HEK293 (cell line): ENCODE results near the gene NAP1L1.
A peak's percentile ranks its signal among the peaks of the same experiment; 100 is the strongest.

Experiments used
- CTCF ChIA-PET: fragments of 350-600 bp; formaldehyde crosslinking; extraction: SDS; loops from one replicate; lab custom pipeline; 2021; ENCODE audit warnings: antibody characterized with exemption; lab: Yijun Ruan, JAX
- POLR2A ChIA-PET: fragments of 300-600 bp; formaldehyde crosslinking; extraction: SDS; loops from one replicate; lab custom pipeline; 2020; ENCODE audit warnings: antibody characterized with exemption, inconsistent platforms; lab: Yijun Ruan, JAX
- H3K27ac ChIP-seq: fragments of 200-500 bp; sonication (Bioruptor generic); 2 replicates; pipeline ENCODE4 v1.5.1; 2014; ENCODE audit warnings: low read depth, low read length, control low read depth, inconsistent platforms; ENCODE audit errors: extremely low read depth
- H3K36me3 ChIP-seq, 2 experiments: fragments of 200-500 bp in 1 of 2; sonication (Bioruptor generic) in 1 of 2; 1 replicate in 1 of 2; 2 replicates in 1 of 2; pipeline ENCODE4 v1.5.1; 2014 to 2017; ENCODE audit warnings: inconsistent platforms in 2 of 2, low read length in 2 of 2; ENCODE audit not compliant: control insufficient read depth in 2 of 2, insufficient read depth in 1 of 2
- H3K4me1 ChIP-seq: fragments of 200-500 bp; sonication (Bioruptor generic); 2 replicates; pipeline ENCODE4 v1.5.1; 2014; ENCODE audit warnings: mild to moderate bottlenecking, low read length, inconsistent platforms; ENCODE audit not compliant: control insufficient read depth, insufficient read depth
- H3K4me3 ChIP-seq: 2 replicates; pipeline ENCODE4 v1.5.1; 2011; ENCODE audit warnings: low read depth, mild to moderate bottlenecking, control low read depth, low read length, moderate library complexity
- H3K9me3 ChIP-seq: fragments of 200-500 bp; sonication (Bioruptor generic); 2 replicates; pipeline ENCODE4 v1.5.1; 2014; ENCODE audit warnings: low read depth, low read length, inconsistent platforms; ENCODE audit not compliant: control insufficient read depth, insufficient read depth
- HOXA7 ChIP-seq: sonication (generic); formaldehyde crosslinking; IDR thresholded peaks from 2 replicates; pipeline ENCODE4 v1.8.1; 2022; ENCODE audit warnings: missing genetic modification reagents, borderline replicate concordance
- SETDB1 ChIP-seq: IDR thresholded peaks from one replicate; pipeline ENCODE4 v1.6.1; 2017; ENCODE audit warnings: mild to moderate bottlenecking, low read length, moderate library complexity, mixed read lengths; ENCODE audit not compliant: insufficient read length
- ZBTB21 ChIP-seq: fragments of 450-650 bp; formaldehyde crosslinking; IDR thresholded peaks from 2 replicates; pipeline ENCODE4 v1.5.1; 2017; ENCODE audit warnings: missing biosample characterization, missing genetic modification characterization
- ZFP69B ChIP-seq: fragments of 450-650 bp; formaldehyde crosslinking; IDR thresholded peaks from 2 replicates; pipeline ENCODE4 v1.5.1; 2016; ENCODE audit warnings: missing biosample characterization, missing genetic modification characterization
- ZIC2 ChIP-seq: fragments of 450-650 bp; formaldehyde crosslinking; IDR thresholded peaks from 2 replicates; pipeline ENCODE4 v1.5.1; 2016; ENCODE audit warnings: missing biosample characterization, missing genetic modification characterization
- ZNF19 ChIP-seq: fragments of 450-650 bp; formaldehyde crosslinking; IDR thresholded peaks from 2 replicates; pipeline ENCODE4; 2016; ENCODE audit warnings: missing biosample characterization, missing genetic modification characterization, low read depth
- ZNF266 ChIP-seq: fragments of 450-650 bp; formaldehyde crosslinking; IDR thresholded peaks from 2 replicates; pipeline ENCODE4 v1.5.1; 2016; ENCODE audit warnings: missing biosample characterization, missing genetic modification characterization, low read depth
- ZNF311 ChIP-seq: fragments of 450-650 bp; formaldehyde crosslinking; IDR thresholded peaks from 2 replicates; pipeline ENCODE4 v1.5.1; 2017; ENCODE audit warnings: missing biosample characterization, missing genetic modification characterization, borderline replicate concordance
- ZNF366 ChIP-seq: fragments of 450-650 bp; formaldehyde crosslinking; conservative IDR thresholded peaks from 2 replicates; pipeline ENCODE4 v1.5.1; 2016; ENCODE audit warnings: missing biosample characterization, missing genetic modification characterization
- ZNF37A ChIP-seq: fragments of 450-650 bp; IDR thresholded peaks from 2 replicates; pipeline ENCODE4 v1.5.1; 2018; ENCODE audit warnings: missing biosample characterization, missing genetic modification characterization
- ZNF391 ChIP-seq: fragments of 450-650 bp; formaldehyde crosslinking; IDR thresholded peaks from 2 replicates; pipeline ENCODE4 v1.5.1; 2016; ENCODE audit warnings: low read depth, missing biosample characterization, missing genetic modification characterization, borderline replicate concordance
- ZNF518A ChIP-seq: fragments of 450-650 bp; formaldehyde crosslinking; conservative IDR thresholded peaks from 2 replicates; pipeline ENCODE4 v1.5.1; 2016; ENCODE audit warnings: low read depth, missing biosample characterization, missing genetic modification characterization
- ZNF623 ChIP-seq: fragments of 450-650 bp; formaldehyde crosslinking; IDR thresholded peaks from 2 replicates; pipeline ENCODE4 v1.5.1; 2016; ENCODE audit warnings: missing biosample characterization, missing genetic modification characterization
- ZNF654 ChIP-seq: fragments of 450-650 bp; formaldehyde crosslinking; IDR thresholded peaks from 2 replicates; pipeline ENCODE4 v1.5.1; 2016; ENCODE audit warnings: low read depth, missing biosample characterization, missing genetic modification characterization
- ZNF791 ChIP-seq: fragments of 450-650 bp; formaldehyde crosslinking; IDR thresholded peaks from 2 replicates; pipeline ENCODE4 v1.5.1; 2016; ENCODE audit warnings: missing biosample characterization, missing genetic modification characterization
- TF ChIP-seq, protein P1 (sequence below): fragments of 450-650 bp; formaldehyde crosslinking; IDR thresholded peaks from 2 replicates; pipeline ENCODE4 v1.5.1; 2016; ENCODE audit warnings: missing biosample characterization, missing genetic modification characterization
- TF ChIP-seq, protein P2 (sequence below): fragments of 450-650 bp; formaldehyde crosslinking; IDR thresholded peaks from 2 replicates; pipeline ENCODE4 v1.5.1; 2016; ENCODE audit warnings: missing biosample characterization, missing genetic modification characterization

Gene NAP1L1

GRCh38 chr12:76113800-76114757, 29.6 kb upstream of the NAP1L1 start:
- no peak for TF ChIP-seq ZNF19 (tag by site-specific recombination)
- no peak for TF ChIP-seq ZNF311
- TF ChIP-seq ZNF37A (tag by site-specific recombination) = no peak
- TF ChIP-seq ZNF391 (tag by site-specific recombination) = no peak
- TF ChIP-seq ZNF654 (tag by site-specific recombination) = no peak
- TF ChIP-seq ZNF791 (tag by site-specific recombination) = no peak
- TF ChIP-seq SETDB1 = no peak
- TF ChIP-seq, protein P1, sequence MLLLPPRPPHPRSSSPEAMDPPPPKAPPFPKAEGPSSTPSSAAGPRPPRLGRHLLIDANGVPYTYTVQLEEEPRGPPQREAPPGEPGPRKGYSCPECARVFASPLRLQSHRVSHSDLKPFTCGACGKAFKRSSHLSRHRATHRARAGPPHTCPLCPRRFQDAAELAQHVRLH (tag by site-specific recombination) = no peak
- TF ChIP-seq ZNF623 (tag by site-specific recombination) = no peak
- no peak for TF ChIP-seq ZFP69B (tag by site-specific recombination)
- no peak for TF ChIP-seq HOXA7 (CRISPR knock-in tag)
- no peak for TF ChIP-seq ZNF266 (tag by site-specific recombination)
- TF ChIP-seq ZBTB21 (tag by site-specific recombination) = no peak
- no peak for TF ChIP-seq ZIC2 (tag by site-specific recombination)
- no peak for TF ChIP-seq ZNF518A (tag by site-specific recombination)
- TF ChIP-seq, all 188 proteins: peak for 0
- H3K9me3 ChIP-seq = no peaks in the 10 kb centered on the region
- H3K36me3 ChIP-seq = no peaks in the 10 kb centered on the region
- no peaks in the 10 kb centered on the region for H3K4me1 ChIP-seq
- POLR2A ChIA-PET = no interaction called here
- H3K4me3 ChIP-seq = no peak overlapping the region
- no peak overlapping the region for H3K27ac ChIP-seq
- CTCF ChIA-PET = no interaction called here

GRCh38 chr12:76111209-76111749, 26.8 kb upstream of the NAP1L1 start:
- CTCF ChIA-PET = no interaction called here
- TF ChIP-seq, protein P2, sequence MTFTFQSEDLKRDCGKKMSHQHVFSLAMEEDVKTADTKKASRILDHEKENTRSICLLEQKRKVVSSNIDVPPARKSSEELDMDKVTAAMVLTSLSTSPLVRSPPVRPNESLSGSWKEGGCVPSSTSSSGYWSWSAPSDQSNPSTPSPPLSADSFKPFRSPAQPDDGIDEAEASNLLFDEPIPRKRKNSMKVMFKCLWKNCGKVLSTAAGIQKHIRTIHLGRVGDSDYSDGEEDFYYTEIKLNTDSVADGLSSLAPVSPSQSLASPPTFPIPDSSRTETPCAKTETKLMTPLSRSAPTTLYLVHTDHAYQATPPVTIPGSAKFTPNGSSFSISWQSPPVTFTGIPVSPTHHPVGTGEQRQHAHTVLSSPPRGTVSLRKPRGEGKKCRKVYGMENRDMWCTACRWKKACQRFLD (tag by site-specific recombination) = no peak
- TF ChIP-seq ZNF366 (tag by site-specific recombination) = peak; percentile 77
- no peak overlapping the region for H3K4me3 ChIP-seq
- H3K9me3 ChIP-seq = no peaks in the 10 kb centered on the region
- H3K4me1 ChIP-seq = no peaks in the 10 kb centered on the region
- no peak overlapping the region for H3K27ac ChIP-seq
- no peaks in the 10 kb centered on the region for H3K36me3 ChIP-seq
- POLR2A ChIA-PET = interaction anchor here (0.6 kb wide), 1 partner anchor 346 kb away, joined by 3 read pairs; no protein-coding TSS in a partner anchor
